Smooth muscle cell of the pulmonary artery (primary cell): ENCODE results near the gene ISG20. TPM values are rescaled to one million over a fixed set of nuclear protein-coding genes. Genes with fewer than 3 reads are reported as not detected.

Experiments
- total RNA-seq: library from RNA; depleted of rRNA; stranded (reverse); fragments of >200 nt; gene quantifications from 2 replicates; pipeline ENCODE4 v1.2.3, GENCODE V29; 2014

Gene ISG20
- total RNA-seq: 2.2 and 4.0 TPM in 2 replicates

GRCh38 chr15:88638626-88639372, at the start of gene ISG20:
TSS of gene ISG20 (plus strand) at chr15:88639016. CDS start at chr15:88639367, 351 bp downstream.

GRCh38 chr15:88620995-88621772, 17.6 kb upstream of the ISG20 start, which contains the start of gene AEN:
TSS of gene AEN (plus strand) at chr15:88621340. CDS start at chr15:88626210, 4,870 bp downstream.

Other genes starting within 250 kb of the ISG20 start
- 7.2 and 8.6 TPM in 2 replicates for gene MRPL46, start 171.6 kb upstream of the ISG20 start, total RNA-seq
- 22.0 and 23.4 TPM in 2 replicates for gene MRPS11, start 171.3 kb upstream of the ISG20 start, total RNA-seq
- 5.9 and 7.6 TPM in 2 replicates for gene DET1, start 92.3 kb upstream of the ISG20 start, total RNA-seq
- gene AEN, start 17.7 kb upstream of the ISG20 start, total RNA-seq: 48.4 and 71.6 TPM in 2 replicates
- gene ACAN, start 164.4 kb downstream of the ISG20 start, total RNA-seq: 65.6 and 209 TPM in 2 replicates